H9 (cell line): ENCODE measurements around the gene AHSG. TPM values are rescaled to one million over a fixed set of nuclear protein-coding genes. Genes with fewer than 3 reads are reported as not detected.

ENCODE experiments used
- DNase-seq: peaks from one replicate; pipeline ENCODE4 v3.0.0-alpha.2; 2017
- H2AFZ ChIP-seq: one replicate; pipeline ENCODE4 v1.6.1; 2013; ENCODE audit warnings: mild to moderate bottlenecking, low read length, control low read depth, moderate library complexity
- H2AK5ac ChIP-seq: 2 replicates; pipeline ENCODE4 v1.6.1; 2013; ENCODE audit warnings: low read length, control low read depth, mixed read lengths; ENCODE audit not compliant: insufficient read length
- H2BK120ac ChIP-seq: one replicate; pipeline ENCODE4 v1.6.1; 2013; ENCODE audit warnings: low read depth, mild to moderate bottlenecking, low read length, control low read depth, inconsistent platforms; ENCODE audit not compliant: poor library complexity, severe bottlenecking
- H2BK12ac ChIP-seq: 2 replicates; pipeline ENCODE4 v1.6.1; 2013; ENCODE audit warnings: low read length, control low read depth, mixed read lengths, low read depth; ENCODE audit not compliant: insufficient read length
- H2BK15ac ChIP-seq: 2 replicates; pipeline ENCODE4 v1.6.1; 2013; ENCODE audit warnings: low read depth, low read length, control low read depth
- H2BK20ac ChIP-seq: one replicate; pipeline ENCODE4 v1.6.1; 2013; ENCODE audit warnings: low read depth, mild to moderate bottlenecking, low read length, control low read depth, inconsistent platforms; ENCODE audit not compliant: poor library complexity, severe bottlenecking
- H2BK5ac ChIP-seq: 2 replicates; pipeline ENCODE4 v1.6.1; 2013; ENCODE audit warnings: low read length, control low read depth, mixed read lengths; ENCODE audit not compliant: insufficient read length
- H3K14ac ChIP-seq: 2 replicates; pipeline ENCODE4 v1.6.1; 2013; ENCODE audit warnings: low read length, control low read depth; ENCODE audit not compliant: insufficient read depth
- H3K18ac ChIP-seq: 2 replicates; pipeline ENCODE4 v1.6.1; 2013; ENCODE audit warnings: low read depth, mild to moderate bottlenecking, mixed read lengths, low read length, control low read depth; ENCODE audit not compliant: insufficient read length
- H3K23ac ChIP-seq: 2 replicates; pipeline ENCODE4 v1.6.1; 2013; ENCODE audit warnings: low read length, control low read depth, mixed read lengths, low read depth; ENCODE audit not compliant: insufficient read length
- H3K23me2 ChIP-seq: 2 replicates; pipeline ENCODE4 v1.6.1; 2013; ENCODE audit warnings: low read depth, mild to moderate bottlenecking, mixed read lengths, low read length, control low read depth; ENCODE audit not compliant: insufficient read length, poor library complexity, severe bottlenecking
- H3K27ac ChIP-seq: 2 replicates; pipeline ENCODE4 v1.5.1; 2013; ENCODE audit warnings: low read length, control low read depth, mixed read lengths, low read depth; ENCODE audit not compliant: insufficient read length
- H3K27me3 ChIP-seq: 2 replicates; pipeline ENCODE4 v1.6.1; 2013; ENCODE audit warnings: low read length, control low read depth, inconsistent platforms; ENCODE audit not compliant: insufficient read depth
- H3K4ac ChIP-seq: 2 replicates; pipeline ENCODE4 v1.6.1; 2013; ENCODE audit warnings: low read depth, mild to moderate bottlenecking, control low read depth, inconsistent platforms, low read length, moderate library complexity
- H3K4me1 ChIP-seq: 2 replicates; pipeline ENCODE4 v1.6.1; 2013; ENCODE audit warnings: low read length, control low read depth, inconsistent platforms; ENCODE audit not compliant: insufficient read depth
- H3K4me2 ChIP-seq: 2 replicates; pipeline ENCODE4 v1.6.1; 2013; ENCODE audit warnings: low read length, control low read depth, mixed read lengths; ENCODE audit not compliant: insufficient read length, insufficient read depth
- H3K56ac ChIP-seq: 2 replicates; pipeline ENCODE4 v1.6.1; 2013; ENCODE audit warnings: low read depth, mild to moderate bottlenecking, mixed read lengths, low read length, control low read depth; ENCODE audit not compliant: insufficient read length
- H3K79me1 ChIP-seq: 2 replicates; pipeline ENCODE4 v1.6.1; 2013; ENCODE audit warnings: low read depth, mild to moderate bottlenecking, moderate library complexity, low read length, control low read depth, inconsistent platforms; ENCODE audit not compliant: insufficient read depth, poor library complexity, severe bottlenecking
- H3K79me2 ChIP-seq: 2 replicates; pipeline ENCODE4 v1.6.1; 2013; ENCODE audit warnings: low read length, control low read depth, inconsistent platforms; ENCODE audit not compliant: insufficient read depth
- H3K9ac ChIP-seq: 2 replicates; pipeline ENCODE4 v1.6.1; 2013; ENCODE audit warnings: low read length, control low read depth, mixed read lengths; ENCODE audit not compliant: insufficient read length; ENCODE audit errors: extremely low read depth
- H3K9me3 ChIP-seq: one replicate; pipeline ENCODE4 v1.6.1; 2013; ENCODE audit warnings: low read depth, low read length, inconsistent platforms; ENCODE audit not compliant: control insufficient read depth
- H3T11ph ChIP-seq: one replicate; pipeline ENCODE4 v1.6.1; 2013; ENCODE audit warnings: mild to moderate bottlenecking, low read length, control low read depth, inconsistent platforms
- H4K20me1 ChIP-seq: one replicate; pipeline ENCODE4 v1.6.1; 2013; ENCODE audit not compliant: control insufficient read depth, insufficient read length, insufficient read depth
- H4K5ac ChIP-seq: 2 replicates; pipeline ENCODE4 v1.6.1; 2013; ENCODE audit warnings: low read depth, mild to moderate bottlenecking, mixed read lengths, low read length, control low read depth; ENCODE audit not compliant: insufficient read length
- H4K8ac ChIP-seq: replicated peaks from 2 replicates; pipeline ENCODE4 v1.6.1; 2013; ENCODE audit warnings: low read length, control low read depth, mixed read lengths, low read depth; ENCODE audit not compliant: insufficient read length
- H4K91ac ChIP-seq: 2 replicates; pipeline ENCODE4 v1.6.1; 2013; ENCODE audit warnings: low read depth, mild to moderate bottlenecking, moderate library complexity, mixed read lengths, low read length, control low read depth; ENCODE audit not compliant: insufficient read length
- H3K27ac Mint-ChIP-seq, 3 experiments: 2 replicates in 2 of 3; 3 replicates in 1 of 3; pipeline ENCODE4 v1.8.0; 2020 to 2021; ENCODE audit warnings: mixed read lengths in 3 of 3, mild to moderate bottlenecking in 1 of 3, moderate library complexity in 1 of 3
- H3K27me3 Mint-ChIP-seq: 2 replicates; pipeline ENCODE4 v1.8.0; 2021; ENCODE audit warnings: low read depth, mild to moderate bottlenecking, moderate library complexity, mixed read lengths
- H3K36me3 Mint-ChIP-seq, 3 experiments: 2 replicates in 2 of 3; 3 replicates in 1 of 3; pipeline ENCODE4 v1.8.0; 2020 to 2021; ENCODE audit warnings: low read depth in 3 of 3, mixed read lengths in 3 of 3; ENCODE audit not compliant: insufficient read depth in 1 of 3
- H3K4me1 Mint-ChIP-seq, 2 experiments: 2 replicates each; pipeline ENCODE4 v1.8.0; 2020; ENCODE audit warnings: mixed read lengths in 2 of 2
- H3K4me3 Mint-ChIP-seq, 2 experiments: 2 replicates in 1 of 2; 3 replicates in 1 of 2; pipeline ENCODE4 v1.8.0; 2020 to 2021; ENCODE audit warnings: mild to moderate bottlenecking in 2 of 2, mixed read lengths in 2 of 2, moderate library complexity in 1 of 2
- H3K9me3 Mint-ChIP-seq, 2 experiments: 2 replicates in 1 of 2; 3 replicates in 1 of 2; pipeline ENCODE4 v1.8.0; 2020; ENCODE audit warnings: mild to moderate bottlenecking in 2 of 2, mixed read lengths in 2 of 2, moderate library complexity in 1 of 2
- WGBS: extraction: QIAGEN DNeasy Blood & Tissue Kit; methylation state at CpG from one replicate; pipeline ENCODE4 v1.1.7; 2013; ENCODE audit warnings: missing lambda C conversion rate, low lambda C conversion rate, mixed read lengths; ENCODE audit not compliant: insufficient read length; ENCODE audit errors: extremely low coverage; 5-methylcytosine and 5-hydroxymethylcytosine counted together
- total RNA-seq: library from RNA; stranded (reverse); gene quantifications from 2 replicates; pipeline ENCODE4 v1.2.1, GENCODE V29; 2021
- TF ChIP-seq, protein P1 (sequence below): fragments of 200-600 bp; sonication (generic); conservative IDR thresholded peaks from 3 replicates; pipeline ENCODE4 v1.8.0; 2021; ENCODE audit warnings: antibody characterized with exemption, mild to moderate bottlenecking

Gene AHSG
- total RNA-seq, 1 experiment from 2014 or later = not detected

DNA sequence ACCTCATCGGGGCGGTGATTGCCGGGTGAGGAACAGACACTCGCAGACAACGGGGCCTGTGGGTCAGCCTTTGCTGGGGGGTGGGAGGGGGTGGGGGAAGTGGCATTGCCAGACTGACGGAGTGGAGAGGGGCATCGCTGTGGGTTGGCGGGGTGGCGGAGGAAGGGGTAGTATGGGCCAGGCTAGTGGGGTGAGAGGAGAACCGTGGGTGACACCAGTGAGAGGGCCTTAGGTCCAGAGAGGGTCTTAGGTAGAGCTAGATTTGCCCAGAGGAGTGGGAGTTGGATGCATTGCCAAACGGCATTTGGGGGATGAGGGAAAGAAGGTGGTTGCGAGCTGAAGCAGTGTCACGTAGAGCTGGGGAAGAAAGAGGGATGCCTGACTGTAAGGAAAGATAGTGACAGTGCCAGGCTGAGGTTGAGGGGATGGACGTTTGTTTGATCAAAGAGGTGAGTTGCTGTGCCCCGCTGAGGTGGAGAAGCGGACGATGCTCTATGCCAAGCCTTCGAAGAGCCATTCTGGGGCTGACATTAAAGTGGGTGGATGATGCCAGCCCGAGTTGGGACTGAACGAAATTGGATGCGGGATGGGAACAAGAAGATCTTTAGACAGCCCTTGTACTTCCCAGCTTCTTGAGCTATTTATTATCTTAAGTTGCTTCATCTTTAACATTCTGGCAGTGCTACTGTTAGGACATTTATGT is 41.8 kb upstream of the AHSG start:
- no peak overlapping the region for H2AK5ac ChIP-seq
- H2BK120ac ChIP-seq = no peak overlapping the region
- no peak overlapping the region for H3K27ac ChIP-seq
- Mint-ChIP-seq H3K4me1 (peaks cover 22 to 28% of the 10 kb centered on the region in 2 experiments), H3K9me3 (no peaks in the 10 kb centered on the region), H3K27me3 (no peaks in the 10 kb centered on the region), H3K4me3 (peak overlapping the region; percentile 89 to 92), H3K27ac (peak overlapping the region; percentile 90 to 97 (median 94)), H3K36me3 (peaks cover 16 to 36% (median 31%) of the 10 kb centered on the region in 3 experiments; a peak in 6 of 7 replicates)
- no peak overlapping the region for H3K23ac ChIP-seq
- H4K8ac ChIP-seq = no peak overlapping the region
- H3K9ac ChIP-seq = peak overlapping the region; percentile 84
- H3K4me2 ChIP-seq = peak overlapping the region; percentile 99
- no peak overlapping the region for H2AFZ ChIP-seq
- peak overlapping the region; percentile 95 for H3K14ac ChIP-seq
- no peak overlapping the region for H4K91ac ChIP-seq
- TF ChIP-seq, protein P1, sequence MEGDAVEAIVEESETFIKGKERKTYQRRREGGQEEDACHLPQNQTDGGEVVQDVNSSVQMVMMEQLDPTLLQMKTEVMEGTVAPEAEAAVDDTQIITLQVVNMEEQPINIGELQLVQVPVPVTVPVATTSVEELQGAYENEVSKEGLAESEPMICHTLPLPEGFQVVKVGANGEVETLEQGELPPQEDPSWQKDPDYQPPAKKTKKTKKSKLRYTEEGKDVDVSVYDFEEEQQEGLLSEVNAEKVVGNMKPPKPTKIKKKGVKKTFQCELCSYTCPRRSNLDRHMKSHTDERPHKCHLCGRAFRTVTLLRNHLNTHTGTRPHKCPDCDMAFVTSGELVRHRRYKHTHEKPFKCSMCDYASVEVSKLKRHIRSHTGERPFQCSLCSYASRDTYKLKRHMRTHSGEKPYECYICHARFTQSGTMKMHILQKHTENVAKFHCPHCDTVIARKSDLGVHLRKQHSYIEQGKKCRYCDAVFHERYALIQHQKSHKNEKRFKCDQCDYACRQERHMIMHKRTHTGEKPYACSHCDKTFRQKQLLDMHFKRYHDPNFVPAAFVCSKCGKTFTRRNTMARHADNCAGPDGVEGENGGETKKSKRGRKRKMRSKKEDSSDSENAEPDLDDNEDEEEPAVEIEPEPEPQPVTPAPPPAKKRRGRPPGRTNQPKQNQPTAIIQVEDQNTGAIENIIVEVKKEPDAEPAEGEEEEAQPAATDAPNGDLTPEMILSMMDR = no peak
- peaks cover 3% of the 10 kb centered on the region for H4K20me1 ChIP-seq
- peak overlapping the region; percentile 77 for H4K5ac ChIP-seq
- H3K79me2 ChIP-seq = peaks cover 5% of the 10 kb centered on the region; the same call in 1 of the 2 replicates
- H3T11ph ChIP-seq = no peak overlapping the region
- peak overlapping the region; percentile 95 for H3K18ac ChIP-seq
- no peak overlapping the region for H3K4ac ChIP-seq
- peak overlapping the region; percentile 34 for H2BK5ac ChIP-seq
- H3K4me1 ChIP-seq = no peaks in the 10 kb centered on the region
- DNase-seq = no peak
- no peak overlapping the region for H2BK15ac ChIP-seq
- WGBS = no CpG with 5 or more reads among the region's 21 CpGs
- H3K23me2 ChIP-seq = peaks cover 10% of the 10 kb centered on the region
- H2BK12ac ChIP-seq = no peak overlapping the region
- H2BK20ac ChIP-seq = no peak overlapping the region
- H3K56ac ChIP-seq = no peak overlapping the region
- no peaks in the 10 kb centered on the region for H3K27me3 ChIP-seq
- no peaks in the 10 kb centered on the region for H3K9me3 ChIP-seq
- no peaks in the 10 kb centered on the region for H3K79me1 ChIP-seq
